Stimulated activated CD8-positive, alpha-beta memory T cell treated with anti-CD3 and anti-CD28 coated beads, Interleukin-4, amount 100 ng/mL, for 24 hours (primary cell): ENCODE data around the gene ACTR5.

Experiments used
- DNase-seq: peaks from one replicate; pipeline ENCODE4 v3.0.0-alpha.2; 2020; ENCODE audit warnings: low read depth

ACTR5 gene

DNA sequence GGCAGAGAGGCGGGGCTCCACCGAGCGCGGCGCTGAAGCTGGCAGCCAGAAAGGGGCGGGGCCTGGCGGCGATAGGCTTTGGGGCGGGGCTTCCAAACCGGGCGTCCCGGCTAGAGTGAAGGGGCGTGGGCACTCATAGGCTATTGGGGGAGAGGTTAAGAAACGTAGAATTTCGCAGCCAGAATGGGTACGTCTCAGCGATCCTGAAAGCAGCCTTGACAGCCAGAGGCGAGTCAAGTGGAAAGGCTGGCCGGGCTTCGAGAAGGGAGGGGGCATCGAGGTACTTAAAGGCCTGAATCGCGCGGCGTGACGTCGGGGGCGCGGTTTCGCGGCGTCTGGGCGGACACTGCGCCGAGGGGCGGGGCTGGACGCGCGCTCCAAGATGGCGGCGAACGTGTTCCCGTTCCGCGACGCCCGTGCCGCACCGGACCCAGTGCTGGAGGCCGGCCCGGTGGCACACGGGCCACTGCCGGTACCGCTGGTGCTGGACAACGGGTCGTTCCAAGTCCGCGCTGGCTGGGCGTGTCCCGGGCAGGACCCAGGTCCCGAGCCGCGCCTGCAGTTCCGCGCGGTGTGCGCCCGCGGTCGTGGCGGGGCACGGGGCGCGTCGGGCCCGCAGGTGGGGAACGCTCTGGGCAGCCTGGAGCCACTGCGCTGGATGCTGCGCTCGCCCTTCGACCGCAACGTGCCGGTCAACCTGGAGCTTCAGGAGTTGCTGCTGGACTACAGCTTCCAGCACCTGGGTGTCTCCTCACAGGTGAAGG, at the start of gene ACTR5:
Gene ACTR5 (plus strand): TSS at position 364 of the 764 bp plus-strand sequence. CDS start 19 bp downstream, at position 383.
- peak; percentile 95 for DNase-seq

DNA sequence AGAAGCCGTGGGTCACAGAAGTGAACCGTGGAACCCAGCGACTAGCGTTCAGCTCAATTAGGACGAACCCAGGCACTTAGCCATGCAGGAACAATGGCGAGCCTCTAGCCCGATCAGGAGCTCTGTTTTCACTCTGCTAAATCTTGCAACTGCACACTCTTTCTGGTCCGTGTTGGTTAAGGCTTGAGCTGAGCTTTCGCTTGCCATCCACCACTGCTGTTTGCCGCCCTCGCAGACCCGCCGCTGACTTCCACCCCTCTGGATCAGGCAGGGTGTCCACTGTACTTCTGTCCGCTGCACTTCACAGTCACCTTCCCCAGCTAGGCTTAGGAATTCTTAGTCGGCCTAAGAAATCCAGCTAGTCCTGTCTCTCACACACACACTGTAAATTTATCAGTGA, 49.7 kb upstream of the ACTR5 start:
- DNase-seq: no peak

DNA sequence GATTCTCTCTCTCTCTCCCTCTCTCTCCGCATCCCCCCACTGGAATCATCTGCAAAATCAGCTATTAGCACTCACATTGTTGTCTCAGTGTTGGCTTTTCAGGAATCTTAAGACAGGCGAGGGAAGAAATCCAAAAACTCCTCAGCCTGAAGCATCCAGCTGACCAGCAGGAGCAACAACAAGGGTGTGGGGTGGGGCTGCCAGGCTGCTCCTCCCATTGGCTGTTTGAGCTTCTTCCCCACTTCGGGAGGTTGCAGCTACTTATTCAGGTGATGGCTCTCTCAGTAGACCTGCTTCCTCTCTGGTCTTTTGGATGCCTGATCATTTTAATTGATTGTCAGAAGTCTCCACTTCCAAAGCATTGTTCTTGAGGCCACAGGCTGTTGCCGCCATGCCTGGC, 48.1 kb upstream of the ACTR5 start:
- DNase-seq: no peak

DNA sequence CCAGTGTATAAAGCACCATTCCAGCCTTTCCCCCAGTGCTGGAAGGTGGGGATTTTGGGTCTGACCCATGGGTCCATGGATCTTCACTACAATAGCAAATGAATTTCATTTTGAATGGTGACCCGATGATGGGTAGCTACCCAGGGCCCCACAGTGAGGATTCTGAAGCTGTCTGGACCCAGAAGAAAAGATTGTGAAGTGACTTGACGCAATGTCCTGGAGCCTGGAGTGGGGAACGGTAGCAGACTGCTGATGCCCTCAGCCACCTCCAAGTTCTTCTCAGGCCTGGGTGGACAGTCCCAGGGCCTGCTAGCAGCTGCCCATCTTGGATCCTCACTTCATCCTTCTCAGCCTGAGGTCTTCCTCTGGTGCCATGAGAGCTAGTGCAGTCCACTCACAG, 47.3 kb upstream of the ACTR5 start:
- no peak for DNase-seq

DNA sequence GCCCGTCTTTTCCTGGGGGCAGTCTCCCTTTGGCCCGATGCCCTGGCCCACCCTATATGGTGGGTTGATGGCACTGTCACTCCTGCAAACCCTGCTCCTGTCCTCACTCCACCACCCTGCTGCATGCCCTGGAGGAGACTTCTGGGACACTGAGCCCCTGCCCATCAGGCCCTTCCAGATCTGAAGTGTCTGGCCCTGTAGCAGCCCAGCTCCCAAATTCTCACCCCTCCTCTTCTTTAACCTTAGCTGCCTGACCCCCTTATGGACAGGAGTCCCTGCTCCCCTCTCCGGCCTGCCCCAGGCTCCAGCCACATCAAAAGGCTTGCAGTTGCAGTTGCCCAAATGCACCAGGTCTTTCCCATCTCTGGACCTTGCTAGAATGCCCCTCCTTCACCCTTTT, 44.7 kb upstream of the ACTR5 start:
- DNase-seq: no peak

DNA sequence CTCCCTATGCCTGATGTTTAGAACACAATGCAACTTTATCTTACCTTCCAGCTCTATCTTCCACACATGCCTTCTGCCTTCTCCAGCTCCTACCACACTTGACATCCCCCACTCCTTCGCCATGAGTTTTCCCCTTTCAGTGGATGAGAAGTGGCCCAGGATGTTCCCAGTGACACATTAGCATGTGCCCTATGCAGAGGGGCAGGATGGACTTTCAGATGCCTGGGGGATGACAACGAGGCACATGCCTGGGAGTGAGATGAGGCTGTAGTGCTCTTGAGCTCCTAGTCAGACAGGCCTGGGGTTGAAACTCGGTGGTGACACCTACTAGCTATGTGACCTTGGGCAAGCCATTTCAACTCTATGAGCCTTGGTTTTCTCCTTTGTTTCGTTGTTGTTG, 44.1 kb upstream of the ACTR5 start:
- DNase-seq: no peak

DNA sequence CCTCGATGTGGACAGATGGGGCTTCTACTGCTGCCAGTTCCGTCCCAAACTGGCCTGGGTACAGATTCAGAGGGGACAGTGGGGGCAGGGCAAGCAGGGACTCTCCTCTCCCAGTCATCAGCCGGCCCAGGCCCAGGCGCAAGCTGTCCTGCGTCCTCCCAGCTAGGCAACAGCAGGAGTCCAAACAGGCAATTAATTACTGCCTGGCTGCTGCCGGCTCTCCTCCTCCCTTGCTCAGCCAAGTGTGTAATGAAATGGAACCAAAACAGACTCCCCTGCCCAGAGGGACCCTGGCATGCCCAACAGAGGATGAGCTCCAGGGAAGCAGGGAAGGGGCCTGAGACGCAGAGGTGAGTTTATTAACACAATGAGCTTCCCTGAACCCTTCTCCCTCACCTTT, 41.8 kb upstream of the ACTR5 start:
- no peak for DNase-seq

DNA sequence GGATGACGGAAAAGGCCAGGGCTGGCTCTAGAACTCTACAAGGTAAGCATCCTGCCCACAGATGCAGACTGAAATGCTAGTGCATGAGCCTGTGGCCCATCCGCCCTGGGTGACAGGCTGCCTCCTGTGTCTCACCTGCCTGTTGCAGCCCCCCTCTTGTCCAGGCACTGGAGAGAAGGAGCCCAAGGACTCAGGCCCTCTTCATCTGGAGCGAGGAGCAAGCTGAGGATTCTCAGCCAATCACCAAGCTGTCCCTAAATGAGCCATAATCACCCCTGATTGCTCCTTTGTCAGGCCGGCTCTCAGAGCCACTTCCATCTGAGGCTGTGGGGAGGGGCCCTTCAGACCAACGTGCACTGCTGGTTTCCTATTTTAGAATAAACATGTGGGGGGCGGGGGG, 34.0 kb upstream of the ACTR5 start:
- no peak for DNase-seq

DNA sequence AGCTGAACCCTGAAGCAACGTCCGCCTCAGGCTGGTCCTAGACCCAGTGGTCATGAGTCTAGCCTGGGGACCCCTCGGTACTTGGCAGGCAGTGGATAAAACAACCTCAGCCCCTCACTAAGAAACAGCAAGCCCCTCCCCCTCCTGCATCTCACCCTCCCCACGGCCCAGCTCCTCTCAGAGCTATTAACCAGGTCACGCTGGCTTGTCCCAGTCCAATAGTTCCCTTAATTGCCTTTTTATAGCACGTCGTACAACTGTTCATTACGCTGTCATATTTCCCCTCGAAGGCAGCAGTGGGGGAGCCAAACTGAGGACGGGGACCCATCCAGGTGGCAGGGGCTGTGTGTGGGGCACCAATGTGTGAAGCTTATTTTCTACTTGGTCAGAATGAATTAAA, 32.6 kb upstream of the ACTR5 start:
- no peak for DNase-seq

DNA sequence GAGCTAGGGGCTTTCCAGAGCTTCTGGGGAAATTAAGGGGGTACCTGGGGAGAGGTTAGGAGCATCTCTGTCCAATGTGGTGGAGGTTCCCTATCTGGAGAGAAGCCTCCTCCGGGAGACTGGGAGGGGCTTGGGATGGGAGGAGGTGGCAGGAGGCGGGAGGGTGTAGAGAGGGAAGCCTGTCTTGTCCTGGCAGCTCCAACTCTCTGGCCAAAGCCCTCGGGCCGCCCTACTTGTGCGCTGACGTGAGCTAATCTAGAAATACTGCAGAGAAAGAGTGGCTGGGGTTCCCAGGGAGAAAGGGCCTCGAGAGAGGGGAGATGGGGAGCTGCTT, 25.6 kb upstream of the ACTR5 start:
- no peak for DNase-seq

DNA sequence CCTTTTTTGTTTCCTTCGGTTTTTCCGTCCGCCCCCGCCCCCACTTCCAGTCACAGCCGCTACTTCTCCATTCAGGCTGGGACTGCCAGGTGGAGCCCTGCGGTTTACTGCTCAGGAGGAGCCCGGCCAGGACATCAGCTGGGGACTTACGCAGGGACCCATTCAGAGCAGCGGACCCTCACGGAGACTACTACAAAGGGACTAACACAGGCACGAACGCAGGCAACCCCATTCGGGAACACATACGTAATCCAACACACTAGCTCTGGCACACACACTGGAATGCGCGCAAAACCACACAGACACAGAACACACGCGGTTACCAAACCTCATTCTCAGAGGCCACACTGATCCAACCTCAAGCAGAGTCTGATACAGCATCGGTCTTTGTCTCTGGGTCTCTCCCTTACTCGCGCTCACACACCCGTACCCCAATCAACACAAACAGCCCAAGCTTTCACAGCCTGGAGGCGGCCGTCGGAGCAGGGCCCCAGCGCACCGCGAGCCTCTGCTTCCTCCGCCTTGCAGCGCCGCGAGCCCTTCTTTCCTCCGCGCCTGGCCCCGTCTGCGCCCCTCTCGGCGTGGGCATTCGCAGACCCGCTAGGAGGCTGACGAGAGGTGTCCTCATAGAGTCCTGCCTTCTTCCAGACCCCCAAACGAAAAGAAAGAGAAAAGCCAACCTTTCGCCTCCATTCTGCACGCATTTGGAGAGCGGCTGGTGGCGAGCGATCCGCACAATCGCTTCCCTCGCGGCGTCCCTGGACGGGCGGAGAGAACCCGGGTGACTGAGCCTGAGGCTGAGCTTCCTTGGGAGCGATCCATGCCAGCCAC, 25.0 kb upstream of the ACTR5 start:
- DNase-seq: no peak

DNA sequence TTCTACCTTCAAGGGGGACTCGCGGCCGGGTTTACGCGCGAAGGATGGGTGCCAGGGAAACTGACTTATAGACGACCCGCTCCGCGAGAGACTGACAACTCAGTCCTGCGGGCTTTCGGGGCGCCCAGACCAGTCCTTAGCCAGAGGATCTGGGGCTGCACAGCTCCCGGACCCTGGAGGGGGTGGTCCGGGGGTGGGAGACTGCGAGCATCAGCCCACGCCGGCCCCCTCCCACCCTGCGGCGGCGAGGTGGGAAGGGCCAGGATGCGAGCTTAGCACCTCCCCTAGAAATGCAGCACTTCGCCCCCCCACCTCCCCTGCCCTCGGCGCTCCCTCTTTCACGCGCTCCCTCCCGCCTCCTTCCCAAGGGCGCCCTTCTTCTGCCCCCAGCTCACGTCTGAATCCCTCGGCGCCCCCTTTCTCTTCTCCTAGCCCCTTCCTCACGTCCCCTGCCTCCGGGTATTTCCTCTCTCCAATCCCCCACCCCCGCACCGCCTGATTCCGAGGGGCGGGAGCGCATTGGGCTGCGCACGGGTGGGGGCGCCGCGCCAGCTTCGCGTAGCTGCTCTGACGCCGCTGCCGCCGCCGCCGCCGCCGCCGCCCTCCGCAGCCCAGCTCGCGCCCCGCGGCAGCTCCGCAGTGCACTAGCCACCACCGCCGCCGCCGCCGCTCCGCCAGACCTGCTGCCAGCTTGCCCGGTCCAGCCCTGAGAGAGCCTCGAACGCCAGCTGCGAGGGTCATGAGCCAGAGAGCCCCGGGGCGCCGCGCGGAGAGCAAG, 24.2 kb upstream of the ACTR5 start, which contains the start of gene SLC32A1:
Gene SLC32A1 (plus strand): TSS at position 639 of the 778 bp plus-strand sequence. CDS start 239 bp downstream, outside the sequence.
- DNase-seq: no peak

DNA sequence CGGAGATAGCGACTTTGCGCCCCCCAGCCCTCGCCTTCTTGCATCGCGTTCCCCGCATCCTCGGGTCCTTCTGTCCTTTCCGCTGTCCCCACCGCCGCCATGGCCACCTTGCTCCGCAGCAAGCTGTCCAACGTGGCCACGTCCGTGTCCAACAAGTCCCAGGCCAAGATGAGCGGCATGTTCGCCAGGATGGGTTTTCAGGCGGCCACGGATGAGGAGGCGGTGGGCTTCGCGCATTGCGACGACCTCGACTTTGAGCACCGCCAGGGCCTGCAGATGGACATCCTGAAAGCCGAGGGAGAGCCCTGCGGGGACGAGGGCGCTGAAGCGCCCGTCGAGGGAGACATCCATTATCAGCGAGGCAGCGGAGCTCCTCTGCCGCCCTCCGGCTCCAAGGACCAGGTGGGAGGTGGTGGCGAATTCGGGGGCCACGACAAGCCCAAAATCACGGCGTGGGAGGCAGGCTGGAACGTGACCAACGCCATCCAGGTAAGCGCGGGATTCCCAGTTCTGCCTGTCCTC, 23.6 kb upstream of the ACTR5 start:
- DNase-seq: no peak

DNA sequence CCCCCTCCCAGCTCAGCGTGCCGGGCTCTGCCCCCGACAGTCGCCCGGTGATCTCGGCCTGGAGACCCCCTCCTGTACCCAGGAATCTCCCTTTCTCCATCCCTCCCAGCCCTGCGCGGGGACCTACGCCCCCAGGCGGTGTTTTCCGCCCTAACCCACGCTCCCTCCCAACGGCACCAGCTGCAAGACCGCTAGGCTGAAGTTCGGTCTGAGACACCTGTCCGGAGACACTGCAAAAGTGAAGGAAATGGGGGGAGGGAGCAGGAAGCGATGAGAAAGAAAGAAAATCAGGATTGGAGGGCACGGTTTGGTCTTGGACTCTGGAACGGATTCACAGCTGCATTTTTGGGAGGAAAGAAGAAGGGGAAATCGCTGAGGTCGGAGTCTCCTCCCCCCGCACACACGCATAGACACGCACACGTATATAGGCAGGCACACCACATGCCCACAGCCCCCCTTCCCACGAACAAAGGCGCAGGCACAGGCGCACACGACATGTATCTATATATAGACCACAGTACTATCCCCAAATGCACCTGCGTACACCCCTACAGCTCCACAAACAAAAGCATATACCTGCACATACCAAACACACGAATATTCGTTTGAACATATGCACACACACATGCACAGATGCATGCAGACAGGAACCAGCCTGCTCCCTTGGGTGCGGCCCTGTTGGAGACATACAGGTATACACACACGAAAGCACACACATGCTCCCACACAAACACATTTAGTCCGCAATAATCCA, 22.9 kb upstream of the ACTR5 start:
- DNase-seq: no peak

DNA sequence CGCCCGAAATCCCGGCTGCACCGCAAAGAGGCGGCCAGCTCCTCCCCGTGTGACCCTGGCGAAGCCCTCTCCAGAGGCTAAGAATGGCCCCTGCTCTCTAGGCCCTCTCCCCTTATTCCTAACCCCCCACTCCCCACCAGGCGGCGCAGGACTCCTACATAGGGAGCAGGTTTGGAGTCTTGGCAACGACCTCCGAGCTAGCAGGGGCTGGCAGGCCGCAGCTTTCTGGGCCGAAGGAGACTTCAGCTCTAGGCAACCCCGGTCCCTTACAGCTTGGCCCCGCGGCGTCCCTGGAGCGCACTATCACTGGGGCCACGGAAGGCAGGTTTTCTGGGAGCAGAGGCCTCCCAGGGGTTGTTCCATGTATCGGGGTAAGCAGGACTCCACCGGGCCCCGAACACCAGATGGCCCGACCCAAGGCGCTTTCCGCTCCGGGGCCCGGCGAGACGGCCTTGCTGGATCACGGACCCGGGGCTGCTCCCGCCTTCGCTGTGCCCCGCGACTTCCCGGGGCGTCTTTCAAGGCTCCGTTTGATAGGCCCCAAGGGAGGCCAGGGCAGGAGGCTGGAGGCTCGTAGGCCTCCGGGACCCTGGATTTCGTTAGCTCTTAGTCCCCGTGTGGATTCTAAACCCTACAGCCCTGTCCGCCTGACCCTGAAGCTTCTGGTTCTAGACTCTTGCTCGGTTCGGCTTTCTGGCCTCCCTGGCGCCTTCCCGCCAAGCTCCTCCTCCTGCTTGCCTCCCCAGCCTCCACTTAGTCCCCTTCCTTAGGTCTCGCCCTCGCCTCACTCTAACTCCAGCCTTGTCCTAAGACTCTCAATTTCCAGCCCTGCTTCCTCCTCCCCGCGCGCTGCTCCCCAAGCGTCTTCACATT, 22.1 kb upstream of the ACTR5 start:
- DNase-seq: peak; percentile 21

DNA sequence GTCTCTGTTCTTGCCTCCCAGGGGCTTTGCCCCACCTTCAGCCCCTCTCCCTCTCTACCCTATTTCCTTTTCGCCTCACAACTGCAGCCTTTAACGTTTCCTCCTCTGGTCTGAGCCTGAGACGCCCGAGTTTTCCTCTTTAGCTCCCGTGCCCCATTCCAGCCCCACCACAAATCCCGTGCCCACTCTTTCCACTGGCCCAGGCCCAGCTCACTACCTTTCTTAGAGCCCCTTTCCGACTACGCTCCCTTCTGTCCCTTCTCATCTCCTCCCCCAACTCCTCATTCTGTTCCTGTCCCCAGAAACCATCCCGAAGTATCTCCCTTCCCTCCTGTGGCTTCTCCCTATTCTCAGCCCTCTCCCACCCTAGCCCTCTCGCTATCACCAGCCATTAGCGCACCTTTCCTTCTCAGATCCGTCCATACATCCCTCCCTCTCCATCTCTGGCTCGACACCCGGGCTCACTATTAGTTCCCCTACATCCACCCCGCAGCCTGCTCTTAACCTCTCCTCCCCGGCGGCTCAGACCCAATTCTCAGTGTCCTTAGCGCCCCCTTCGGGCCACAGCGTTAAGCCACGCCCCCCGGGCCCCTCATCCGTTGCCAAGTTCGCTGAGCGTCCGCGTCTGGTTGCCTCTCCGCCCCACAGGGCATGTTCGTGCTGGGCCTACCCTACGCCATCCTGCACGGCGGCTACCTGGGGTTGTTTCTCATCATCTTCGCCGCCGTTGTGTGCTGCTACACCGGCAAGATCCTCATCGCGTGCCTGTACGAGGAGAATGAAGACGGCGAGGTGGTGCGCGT, 21.3 kb upstream of the ACTR5 start:
- peak; percentile 56 for DNase-seq

DNA sequence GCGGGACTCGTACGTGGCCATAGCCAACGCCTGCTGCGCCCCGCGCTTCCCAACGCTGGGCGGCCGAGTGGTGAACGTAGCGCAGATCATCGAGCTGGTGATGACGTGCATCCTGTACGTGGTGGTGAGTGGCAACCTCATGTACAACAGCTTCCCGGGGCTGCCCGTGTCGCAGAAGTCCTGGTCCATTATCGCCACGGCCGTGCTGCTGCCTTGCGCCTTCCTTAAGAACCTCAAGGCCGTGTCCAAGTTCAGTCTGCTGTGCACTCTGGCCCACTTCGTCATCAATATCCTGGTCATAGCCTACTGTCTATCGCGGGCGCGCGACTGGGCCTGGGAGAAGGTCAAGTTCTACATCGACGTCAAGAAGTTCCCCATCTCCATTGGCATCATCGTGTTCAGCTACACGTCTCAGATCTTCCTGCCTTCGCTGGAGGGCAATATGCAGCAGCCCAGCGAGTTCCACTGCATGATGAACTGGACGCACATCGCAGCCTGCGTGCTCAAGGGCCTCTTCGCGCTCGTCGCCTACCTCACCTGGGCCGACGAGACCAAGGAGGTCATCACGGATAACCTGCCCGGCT, 20.6 kb upstream of the ACTR5 start:
- DNase-seq: no peak

DNA sequence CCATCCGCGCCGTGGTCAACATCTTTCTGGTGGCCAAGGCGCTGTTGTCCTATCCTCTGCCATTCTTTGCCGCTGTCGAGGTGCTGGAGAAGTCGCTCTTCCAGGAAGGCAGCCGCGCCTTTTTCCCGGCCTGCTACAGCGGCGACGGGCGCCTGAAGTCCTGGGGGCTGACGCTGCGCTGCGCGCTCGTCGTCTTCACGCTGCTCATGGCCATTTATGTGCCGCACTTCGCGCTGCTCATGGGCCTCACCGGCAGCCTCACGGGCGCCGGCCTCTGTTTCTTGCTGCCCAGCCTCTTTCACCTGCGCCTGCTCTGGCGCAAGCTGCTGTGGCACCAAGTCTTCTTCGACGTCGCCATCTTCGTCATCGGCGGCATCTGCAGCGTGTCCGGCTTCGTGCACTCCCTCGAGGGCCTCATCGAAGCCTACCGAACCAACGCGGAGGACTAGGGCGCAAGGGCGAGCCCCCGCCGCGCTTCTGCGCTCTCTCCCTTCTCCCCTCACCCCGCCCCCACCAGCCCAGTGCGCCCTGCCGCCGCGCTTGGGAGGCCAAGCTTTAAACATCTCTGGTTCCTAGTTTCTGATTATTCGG, 20.0 kb upstream of the ACTR5 start:
- DNase-seq: no peak
